Measurements from ENCODE around the gene TMEM86B. TPM values are rescaled to one million over a fixed set of nuclear protein-coding genes. Genes with fewer than 3 reads are reported as not detected.

The TMEM86B gene
- total RNA-seq, 1 donor from 2014 or later, result 4.3 TPM

GRCh38 chr19:55220525-55220924, 8.0 kb downstream of the TMEM86B start:
- Histone ChIP-seq H3K27ac (no peak overlapping the region), H3K4me3 (no peak overlapping the region), H3K27me3 (no peaks in the 10 kb centered on the region), H3K36me3 (no peaks in the 10 kb centered on the region), H3K4me1 (peaks cover 13% of the 10 kb centered on the region), H3K9me3 (no peaks in the 10 kb centered on the region)
- ATAC-seq (no peak), DNase-seq (no peak)
- no peak for TF ChIP-seq CTCF (IDR thresholded peaks at IDR 0.05)
- intact Hi-C loops (cut with DNase I), result no loop called here

GRCh38 chr19:55216461-55217198, 11.9 kb downstream of the TMEM86B start:
- peak overlapping the region; percentile 43 for H3K4me3 ChIP-seq
- TF ChIP-seq CTCF (IDR thresholded peaks at IDR 0.05), result no peak
- no peak overlapping the region for H3K27ac ChIP-seq
- H3K9me3 ChIP-seq, result no peaks in the 10 kb centered on the region
- peaks cover 13% of the 10 kb centered on the region for H3K4me1 ChIP-seq
- H3K36me3 ChIP-seq, result no peaks in the 10 kb centered on the region
- no peaks in the 10 kb centered on the region for H3K27me3 ChIP-seq
- ATAC-seq (peak; percentile 94), DNase-seq (peak; percentile 86)
- intact Hi-C loops (cut with DNase I), result no loop called here

- Histone ChIP-seq H3K9me3 (no peaks in the 10 kb centered on the region), H3K4me1 (peaks cover 13% of the 10 kb centered on the region), H3K27me3 (no peaks in the 10 kb centered on the region), H3K4me3 (no peak overlapping the region), H3K27ac (no peak overlapping the region), H3K36me3 (no peaks in the 10 kb centered on the region)
- DNase-seq (no peak), ATAC-seq (no peak)
- no peak for TF ChIP-seq CTCF (IDR thresholded peaks at IDR 0.05)
- intact Hi-C loops (cut with DNase I), result no loop called here
Observed at GRCh38 chr19:55213547-55213946, 15.0 kb downstream of the TMEM86B start.

GRCh38 chr19:55212447-55212846, 16.1 kb downstream of the TMEM86B start:
- peak; percentile 50 for ATAC-seq
- Histone ChIP-seq H3K27ac (no peak overlapping the region), H3K4me3 (no peak overlapping the region), H3K4me1 (peaks cover 12% of the 10 kb centered on the region), H3K27me3 (no peaks in the 10 kb centered on the region), H3K36me3 (no peaks in the 10 kb centered on the region), H3K9me3 (no peaks in the 10 kb centered on the region)
- peak; percentile 24 for TF ChIP-seq CTCF (IDR thresholded peaks at IDR 0.05)
- intact Hi-C loops (cut with DNase I), result no loop called here
- DNase-seq, result no peak

GRCh38 chr19:55209693-55210472, 18.7 kb downstream of the TMEM86B start:
- intact Hi-C loops (cut with DNase I), result no loop called here
- H3K4me1 ChIP-seq, result peaks cover 5% of the 10 kb centered on the region
- H3K36me3 ChIP-seq, result no peaks in the 10 kb centered on the region
- H3K27ac ChIP-seq, result no peak overlapping the region
- TF ChIP-seq CTCF (IDR thresholded peaks at IDR 0.05), result no peak
- no peaks in the 10 kb centered on the region for H3K27me3 ChIP-seq
- DNase-seq (no peak), ATAC-seq (peak; percentile 4)
- H3K9me3 ChIP-seq, result no peaks in the 10 kb centered on the region
- no peak overlapping the region for H3K4me3 ChIP-seq
